HG02610 (cell line): ENCODE data around the gene MT1G.
"Not testable (repeated sequence)": the region's sequence is repeated elsewhere in the genome, so short reads cannot be mapped to it uniquely, and the experiment has no call there.

Source experiments
- ATAC-seq: cut with Tn5 transposase; IDR thresholded peaks from one replicate; pipeline ENCODE4 v1.9.1; 2021; ENCODE audit warnings: mild to moderate bottlenecking, moderate library complexity; ENCODE audit not compliant: unreplicated experiment

MT1G gene

DNA sequence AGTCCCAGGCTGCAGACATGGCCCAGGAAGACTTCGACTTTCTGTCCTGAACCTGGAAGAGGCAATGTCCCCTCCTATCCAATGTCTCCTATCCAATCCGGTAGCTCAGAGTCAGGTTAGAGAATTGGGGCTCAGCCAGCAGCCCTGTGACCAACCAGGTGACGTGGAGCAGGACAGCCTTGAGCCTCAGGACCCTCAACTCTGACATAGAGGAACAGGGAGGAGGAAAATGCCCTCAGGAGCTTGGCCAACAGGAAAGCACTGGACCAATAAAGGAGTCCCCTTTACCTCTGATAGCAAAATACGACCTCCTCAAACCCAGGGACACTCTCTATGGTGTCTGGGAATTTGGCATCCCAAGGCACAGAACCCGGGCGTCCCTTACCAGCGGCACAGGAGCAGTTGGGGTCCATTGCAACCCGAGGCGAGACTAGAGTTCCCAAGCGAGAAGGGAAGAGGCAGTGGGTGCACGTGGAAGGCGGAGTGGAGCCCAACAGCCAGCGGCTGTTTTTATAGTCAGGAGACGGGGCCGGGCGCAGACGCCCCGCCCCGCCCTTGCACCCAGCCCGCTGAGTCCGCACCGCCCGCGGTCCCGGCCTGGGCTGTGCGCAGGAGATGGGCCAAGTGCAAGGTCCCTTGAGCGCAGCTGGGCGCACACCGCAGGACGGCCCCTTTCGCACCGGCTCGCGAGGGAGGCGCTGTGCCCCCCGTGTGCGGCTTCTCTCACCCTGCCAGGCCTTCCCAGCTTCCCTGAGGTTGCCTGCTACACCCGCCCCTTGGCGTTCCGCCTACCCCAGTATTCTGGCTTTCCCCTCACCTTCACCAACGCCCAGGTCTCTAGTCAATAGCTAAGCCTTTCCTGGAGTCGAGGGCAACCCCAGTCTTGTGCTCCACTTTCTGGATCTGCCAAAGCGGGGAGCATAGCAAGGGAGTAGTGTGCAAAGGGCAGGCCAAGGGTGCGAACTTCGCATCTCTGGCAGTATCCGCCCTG lies at the start of gene MT1G:
Gene MT1G (minus strand): TSS at position 485 of the 991 bp plus-strand sequence. CDS start 72 bp downstream, at position 413.
- no peak for ATAC-seq

- ATAC-seq, result not testable (repeated sequence)
Measured at GRCh38 chr16:56717532-56717931, 49.7 kb upstream of the MT1G start.

DNA sequence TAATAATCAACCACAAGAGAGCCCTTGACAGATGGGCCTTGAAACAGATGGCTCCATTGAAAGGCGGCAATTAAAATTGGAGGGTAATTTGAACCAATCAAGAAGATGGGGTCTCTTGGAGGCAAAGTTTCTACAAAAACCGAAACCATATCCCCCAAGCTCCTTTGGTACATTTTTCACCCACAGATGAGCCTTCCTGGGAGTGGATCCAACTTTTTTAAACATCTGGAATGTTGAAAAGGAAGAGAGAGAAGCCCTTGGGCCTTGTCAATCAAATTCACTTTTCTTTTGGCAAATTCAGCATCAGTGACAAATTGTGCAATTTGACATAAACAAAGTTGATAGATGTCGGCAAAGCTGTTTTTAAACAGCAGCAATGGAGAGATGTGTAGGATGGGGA lies 48.9 kb upstream of the MT1G start:
- ATAC-seq, result no peak

- ATAC-seq, result no peak
Measured at GRCh38 chr16:56715126-56715525, 47.3 kb upstream of the MT1G start.

GRCh38 chr16:56713794-56714193 lies 45.9 kb upstream of the MT1G start:
- ATAC-seq, result no peak

- ATAC-seq, result no peak
Measured at GRCh38 chr16:56711862-56712261, 44.0 kb upstream of the MT1G start.

- ATAC-seq, result no peak
Measured at GRCh38 chr16:56710181-56710737, 42.4 kb upstream of the MT1G start.

- ATAC-seq, result no peak
Measured at GRCh38 chr16:56709443-56710040, 41.7 kb upstream of the MT1G start.

DNA sequence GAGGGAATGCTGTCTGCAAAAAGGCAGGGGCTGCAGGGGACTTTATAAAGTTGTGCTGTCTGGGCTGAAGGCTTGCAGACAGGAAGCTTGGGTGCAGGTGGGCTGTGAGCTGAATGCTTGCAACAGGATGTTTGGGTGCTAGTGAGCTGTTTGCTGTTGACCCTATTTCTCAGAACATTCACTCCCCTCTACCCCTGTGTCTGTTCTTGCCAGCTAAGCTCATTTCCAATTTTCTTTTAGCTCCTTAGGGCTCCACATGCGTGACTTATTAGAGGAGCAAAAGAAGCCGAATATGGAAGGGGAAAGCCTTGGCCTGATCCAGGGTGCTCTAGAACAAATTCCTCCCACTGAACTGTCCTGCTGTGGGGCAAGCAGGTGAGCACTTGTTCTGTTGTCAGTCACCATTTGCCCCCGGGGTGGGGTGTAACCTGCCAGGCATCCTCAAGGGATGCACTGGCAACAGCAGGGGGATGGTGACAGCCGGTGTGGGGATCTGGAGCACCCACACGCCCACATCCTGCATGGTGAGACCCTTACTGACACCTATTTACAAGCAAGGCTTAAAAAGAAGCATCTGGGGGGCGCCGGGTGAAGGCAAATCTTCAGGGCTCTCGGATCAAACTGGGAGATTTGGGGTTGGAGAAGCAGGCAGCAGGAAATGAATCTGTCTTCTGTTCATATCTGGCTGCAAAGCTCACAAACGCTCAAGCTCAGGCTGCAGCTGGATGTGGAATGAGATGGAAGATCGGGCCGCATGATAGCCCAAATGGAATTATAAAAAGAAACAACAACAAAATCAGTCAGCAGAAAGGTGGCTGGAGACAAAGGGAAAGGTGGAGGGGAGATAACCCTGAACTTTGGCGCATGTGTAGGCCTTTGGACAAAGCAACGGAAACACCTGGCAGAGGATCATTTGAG lies 40.9 kb upstream of the MT1G start:
- no peak for ATAC-seq

- no peak for ATAC-seq
Measured at GRCh38 chr16:56702836-56703235, 35.0 kb upstream of the MT1G start.

GRCh38 chr16:56701534-56701933 lies 33.7 kb upstream of the MT1G start:
- no peak for ATAC-seq

GRCh38 chr16:56700631-56701030 lies 32.8 kb upstream of the MT1G start:
- no peak for ATAC-seq

DNA sequence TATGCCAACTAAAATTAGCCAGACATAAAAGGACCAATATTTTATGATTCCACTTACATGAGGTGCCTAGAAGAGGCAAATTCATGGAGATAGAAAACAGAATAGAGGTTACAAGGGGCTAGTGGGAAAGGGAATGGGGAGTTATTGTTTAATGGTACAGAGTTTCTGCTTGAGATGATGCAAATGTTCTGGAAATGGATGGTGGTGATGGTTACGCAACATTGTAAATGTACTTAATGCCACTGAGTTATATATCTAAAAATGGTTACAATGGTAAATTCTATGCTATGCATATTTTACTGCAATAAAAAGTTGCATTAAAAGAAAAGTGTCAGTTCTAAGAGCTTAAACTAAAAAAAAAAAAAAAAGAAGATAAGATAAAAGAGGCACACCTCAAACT lies 32.3 kb upstream of the MT1G start:
- no peak for ATAC-seq

DNA sequence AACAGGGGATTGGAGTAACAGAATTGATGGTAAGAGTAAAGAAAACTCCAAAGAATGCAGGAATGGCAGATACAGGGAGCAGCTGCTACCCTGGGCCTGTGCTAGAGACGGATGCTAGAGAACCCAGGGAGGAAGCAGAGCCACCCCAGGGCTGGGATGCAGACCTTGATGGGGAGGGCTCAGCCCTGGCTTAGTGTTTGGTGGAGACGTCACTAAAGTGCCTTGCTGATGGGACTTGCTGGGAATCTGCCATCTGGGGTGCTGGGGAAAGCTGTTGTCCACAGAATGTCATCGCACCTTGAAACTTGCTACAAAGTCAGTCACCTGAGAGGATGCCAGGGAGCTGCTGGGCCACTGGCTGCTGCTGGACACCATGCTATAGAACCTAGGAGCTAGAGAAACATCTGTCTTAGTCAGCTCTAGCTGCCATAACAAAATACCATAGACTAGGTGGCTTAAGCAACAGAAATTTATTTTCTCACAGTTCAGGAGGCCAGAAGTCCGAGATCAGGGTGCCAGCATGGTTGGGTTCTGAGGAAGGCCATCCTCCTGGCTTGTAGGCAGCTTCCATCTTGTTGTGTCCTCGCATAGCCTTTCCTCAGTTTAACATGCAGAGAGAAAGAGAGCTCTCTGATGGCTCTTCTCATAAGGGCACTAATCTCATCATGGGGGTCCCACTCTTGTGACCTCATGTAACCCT lies 29.7 kb upstream of the MT1G start:
- no peak for ATAC-seq

- ATAC-seq, result no peak
Measured at GRCh38 chr16:56695246-56695645, 27.4 kb upstream of the MT1G start.

DNA sequence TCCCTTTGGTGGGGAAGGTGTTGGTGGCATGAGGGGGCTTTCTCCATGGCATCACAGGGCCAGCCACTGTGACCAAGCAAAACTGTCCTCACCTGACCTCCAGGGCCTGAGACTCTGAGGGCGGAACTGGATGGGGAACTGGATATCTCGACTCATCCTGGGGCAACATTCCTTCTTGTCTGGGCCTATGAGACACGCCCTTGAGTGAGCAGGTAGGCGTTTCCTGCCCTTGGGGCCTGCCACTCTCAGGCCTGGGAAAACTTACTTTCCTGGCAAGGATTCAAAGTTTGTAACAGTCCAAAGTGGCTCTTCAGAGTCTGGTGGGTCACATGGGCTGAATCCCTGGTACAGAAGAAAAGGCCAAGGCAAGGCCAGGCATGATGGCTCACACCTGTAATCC lies 24.0 kb upstream of the MT1G start:
- ATAC-seq, result no peak

DNA sequence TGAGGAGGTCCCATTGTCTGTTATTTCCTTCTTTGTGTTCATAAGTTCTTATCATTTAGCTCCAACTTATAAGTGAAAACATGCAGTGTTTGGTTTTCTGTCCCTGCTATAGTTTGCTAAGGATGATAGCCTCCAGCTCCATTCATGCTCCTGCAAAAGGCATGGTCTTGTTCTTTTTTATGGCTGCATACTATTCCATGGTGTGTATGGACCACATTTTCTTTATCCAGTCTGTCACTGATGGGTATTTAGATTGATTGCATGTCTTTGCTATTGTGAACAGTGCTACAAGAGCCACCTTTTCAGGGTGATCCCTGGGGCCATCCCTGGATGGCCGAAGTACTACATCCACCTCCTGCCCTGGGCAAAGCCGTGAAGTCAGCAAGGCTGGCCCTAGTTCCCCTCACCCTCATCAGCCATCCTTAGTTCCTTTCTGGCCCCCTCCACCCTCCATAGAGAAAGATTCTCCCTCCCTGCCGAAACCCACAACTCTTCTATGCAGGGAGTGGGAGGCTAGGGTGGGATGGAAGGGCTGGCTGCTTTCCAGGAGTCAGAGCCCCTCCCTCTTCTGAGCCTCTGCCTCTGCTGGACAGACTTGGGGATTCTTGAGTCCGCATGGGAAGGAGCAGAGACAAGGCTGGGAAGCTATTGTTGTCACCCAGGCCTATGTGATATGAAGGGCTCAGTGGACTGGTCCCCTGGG lies 22.7 kb upstream of the MT1G start:
- ATAC-seq, result no peak

GRCh38 chr16:56689171-56689570 lies 21.3 kb upstream of the MT1G start:
- ATAC-seq, result no peak

GRCh38 chr16:56688762-56689161 lies 20.9 kb upstream of the MT1G start:
- no peak for ATAC-seq

- ATAC-seq, result no peak
Measured at GRCh38 chr16:56686758-56687157, 18.9 kb upstream of the MT1G start.
